Measurements from ENCODE around the gene TM6SF1. TPM values are rescaled to one million over a fixed set of nuclear protein-coding genes. Genes with fewer than 3 reads are reported as not detected.

Gene TM6SF1
- total RNA-seq, 1 donor from 2014 or later: 2.1 TPM

GRCh38 chr15:83115831-83116565, 8.6 kb downstream of the TM6SF1 start:
- TF ChIP-seq CTCF (IDR thresholded peaks at IDR 0.05; ENCODE audit: insufficient read depth, low read depth, low read length) (no peak), EZH2 (IDR thresholded peaks at IDR 0.05; ENCODE audit: insufficient read depth, low read length) (no peak)
- Histone ChIP-seq H3K4me3 (ENCODE audit: insufficient read depth, low read depth, low read length) (no peak overlapping the region), H3K27ac (ENCODE audit: low read depth, low read length) (no peak overlapping the region), H3K4me2 (ENCODE audit: low read length) (no peak overlapping the region), H3K4me1 (ENCODE audit: insufficient read depth, low read length) (peaks cover 15% of the 10 kb centered on the region), H3K9me3 (ENCODE audit: insufficient read depth, low read depth, low read length) (no peaks in the 10 kb centered on the region), H3K9ac (ENCODE audit: low read length) (no peak overlapping the region), H3K27me3 (ENCODE audit: insufficient read depth, low read length) (no peaks in the 10 kb centered on the region), H3K79me2 (ENCODE audit: insufficient read depth, low read length) (no peaks in the 10 kb centered on the region), H3K36me3 (ENCODE audit: insufficient read depth, low read length) (no peaks in the 10 kb centered on the region), H2AFZ (ENCODE audit: low read depth, low read length) (no peak overlapping the region), H4K20me1 (ENCODE audit: insufficient read depth, low read length) (no peaks in the 10 kb centered on the region)
- Mint-ChIP-seq H3K27ac (ENCODE audit: unreplicated experiment) (no peak overlapping the region), H3K9me3 (ENCODE audit: unreplicated experiment) (peaks cover 5% of the 10 kb centered on the region), H3K36me3 (ENCODE audit: low read depth, unreplicated experiment) (peaks cover 12% of the 10 kb centered on the region), H3K4me1 (ENCODE audit: low read depth, unreplicated experiment) (peaks cover 6% of the 10 kb centered on the region), H3K27me3 (ENCODE audit: low read depth, unreplicated experiment) (no peaks in the 10 kb centered on the region), H3K4me3 (ENCODE audit: unreplicated experiment) (no peak overlapping the region)
- DNase-seq (ENCODE audit: low read depth) (no peak), FAIRE-seq (no peak)

DNA sequence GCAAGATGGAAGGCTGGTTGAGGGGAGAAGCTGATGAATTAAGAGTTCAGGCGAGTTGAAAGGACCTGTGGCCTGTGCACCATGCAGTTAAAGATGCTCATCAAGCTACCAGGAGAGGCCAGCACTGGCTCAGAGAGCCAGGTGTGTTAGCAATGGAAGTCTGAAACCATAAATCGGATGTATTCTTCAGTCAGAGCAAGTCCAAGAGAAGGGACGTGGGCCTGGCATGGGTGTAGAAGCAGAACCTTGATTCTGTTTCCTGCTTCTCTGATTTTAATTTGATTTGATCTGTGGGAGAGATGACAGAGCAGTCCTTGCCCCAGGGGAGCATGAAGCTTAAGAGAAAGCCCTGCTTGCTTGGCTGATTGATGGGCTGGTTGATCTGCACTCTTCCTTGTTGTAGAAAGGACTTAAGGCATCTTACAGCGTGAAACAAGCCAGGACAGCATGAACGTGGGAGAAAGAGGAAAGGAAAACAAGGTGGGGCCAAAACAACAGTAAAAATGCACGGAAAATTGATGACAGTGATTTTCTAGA, 10.9 kb downstream of the TM6SF1 start:
- no peak overlapping the region for H3K27ac ChIP-seq (ENCODE audit: low read depth, low read length)
- Mint-ChIP-seq H3K9me3 (ENCODE audit: unreplicated experiment) (peaks cover 4% of the 10 kb centered on the region), H3K27me3 (ENCODE audit: low read depth, unreplicated experiment) (no peaks in the 10 kb centered on the region), H3K36me3 (ENCODE audit: low read depth, unreplicated experiment) (peaks cover 6% of the 10 kb centered on the region), H3K4me1 (ENCODE audit: low read depth, unreplicated experiment) (no peaks in the 10 kb centered on the region), H3K4me3 (ENCODE audit: unreplicated experiment) (no peak overlapping the region), H3K27ac (ENCODE audit: unreplicated experiment) (no peak overlapping the region)
- H3K27me3 ChIP-seq (ENCODE audit: insufficient read depth, low read length): no peaks in the 10 kb centered on the region
- no peaks in the 10 kb centered on the region for H3K36me3 ChIP-seq (ENCODE audit: insufficient read depth, low read length)
- no peaks in the 10 kb centered on the region for H4K20me1 ChIP-seq (ENCODE audit: insufficient read depth, low read length)
- peaks cover under 1% of the 10 kb centered on the region for H3K4me1 ChIP-seq (ENCODE audit: insufficient read depth, low read length)
- no peak overlapping the region for H3K9ac ChIP-seq (ENCODE audit: low read length)
- no peak for DNase-seq (ENCODE audit: low read depth)
- no peaks in the 10 kb centered on the region for H3K9me3 ChIP-seq (ENCODE audit: insufficient read depth, low read depth, low read length)
- no peak overlapping the region for H2AFZ ChIP-seq (ENCODE audit: low read depth, low read length)
- FAIRE-seq: no peak
- no peak overlapping the region for H3K4me2 ChIP-seq (ENCODE audit: low read length)
- H3K4me3 ChIP-seq (ENCODE audit: insufficient read depth, low read depth, low read length): no peak overlapping the region
- H3K79me2 ChIP-seq (ENCODE audit: insufficient read depth, low read length): no peaks in the 10 kb centered on the region
- TF ChIP-seq EZH2 (IDR thresholded peaks at IDR 0.05; ENCODE audit: insufficient read depth, low read length) (no peak), CTCF (IDR thresholded peaks at IDR 0.05; ENCODE audit: insufficient read depth, low read depth, low read length) (no peak)

DNA sequence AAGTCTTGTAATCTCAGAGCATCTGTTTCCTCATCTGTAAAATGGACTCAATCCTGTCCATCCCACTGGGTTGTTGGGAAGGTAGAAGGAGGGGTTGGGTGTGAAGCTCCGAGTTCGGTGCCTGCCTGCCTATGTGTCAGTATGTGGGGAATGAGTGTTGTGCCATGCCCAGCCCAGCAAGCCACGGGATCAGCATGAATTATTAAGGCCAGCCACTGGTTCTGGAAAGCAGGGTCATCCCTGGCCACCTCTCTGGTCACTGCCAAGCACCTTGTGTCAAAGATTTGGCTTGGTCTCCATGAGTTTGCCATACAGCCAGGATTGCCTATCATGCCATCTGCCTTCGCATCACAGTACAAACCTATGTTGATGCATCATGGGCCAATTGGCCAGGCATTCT, 11.5 kb downstream of the TM6SF1 start:
- no peak overlapping the region for H3K27ac Mint-ChIP-seq (ENCODE audit: unreplicated experiment)
- no peak overlapping the region for H3K9ac ChIP-seq (ENCODE audit: low read length)
- no peak for DNase-seq (ENCODE audit: low read depth)
- no peaks in the 10 kb centered on the region for H3K27me3 ChIP-seq (ENCODE audit: insufficient read depth, low read length)
- no peaks in the 10 kb centered on the region for H3K36me3 ChIP-seq (ENCODE audit: insufficient read depth, low read length)
- no peak overlapping the region for H3K4me3 Mint-ChIP-seq (ENCODE audit: unreplicated experiment)
- H3K27ac ChIP-seq (ENCODE audit: low read depth, low read length): no peak overlapping the region
- no peak for FAIRE-seq
- no peak overlapping the region for H3K4me2 ChIP-seq (ENCODE audit: low read length)
- H3K4me1 Mint-ChIP-seq (ENCODE audit: low read depth, unreplicated experiment): no peaks in the 10 kb centered on the region
- H3K9me3 ChIP-seq (ENCODE audit: insufficient read depth, low read depth, low read length): no peaks in the 10 kb centered on the region
- H3K36me3 Mint-ChIP-seq (ENCODE audit: low read depth, unreplicated experiment): peaks cover 6% of the 10 kb centered on the region
- no peaks in the 10 kb centered on the region for H4K20me1 ChIP-seq (ENCODE audit: insufficient read depth, low read length)
- TF ChIP-seq EZH2 (IDR thresholded peaks at IDR 0.05; ENCODE audit: insufficient read depth, low read length): no peak
- TF ChIP-seq CTCF (IDR thresholded peaks at IDR 0.05; ENCODE audit: insufficient read depth, low read depth, low read length): no peak
- H3K4me3 ChIP-seq (ENCODE audit: insufficient read depth, low read depth, low read length): no peak overlapping the region
- no peaks in the 10 kb centered on the region for H3K79me2 ChIP-seq (ENCODE audit: insufficient read depth, low read length)
- H3K9me3 Mint-ChIP-seq (ENCODE audit: unreplicated experiment): peaks cover 4% of the 10 kb centered on the region
- no peaks in the 10 kb centered on the region for H3K4me1 ChIP-seq (ENCODE audit: insufficient read depth, low read length)
- no peak overlapping the region for H2AFZ ChIP-seq (ENCODE audit: low read depth, low read length)
- no peaks in the 10 kb centered on the region for H3K27me3 Mint-ChIP-seq (ENCODE audit: low read depth, unreplicated experiment)

Data from astrocyte (in vitro differentiated cells and primary cell).